Transverse colon (tissue), 4 donors: ENCODE measurements around the gene LLPH.

Experiments
- EP300 ChIP-seq: sonication (generic); formaldehyde crosslinking; IDR thresholded peaks from one replicate; pipeline ENCODE4 v1.6.1; 2017; ENCODE audit warnings: antibody characterized with exemption, low read depth
- POLR2A ChIP-seq: fragments of 450-650 bp; IDR thresholded peaks from one replicate; pipeline ENCODE4 v1.6.1; 2016; ENCODE audit warnings: antibody characterized with exemption, mild to moderate bottlenecking, moderate library complexity
- POLR2AphosphoS5 ChIP-seq, 3 donors: sonication (generic); formaldehyde crosslinking; IDR thresholded peaks; one replicate each; pipeline ENCODE4 v1.6.1; 2016; ENCODE audit warnings: antibody characterized with exemption in 3 of 3
- TF ChIP-seq, protein P1 (sequence below), 5 experiments: fragments of 200-600 bp in 3 of 5; fragments of 450-650 bp in 2 of 5; sonication (generic) in 3 of 5; IDR thresholded peaks; 1 replicate in 2 of 5; 2 replicates in 3 of 5; pipeline ENCODE4 v1.5.1; 2016 to 2017; ENCODE audit warnings: antibody characterized with exemption in 5 of 5, inconsistent platforms in 3 of 5, mild to moderate bottlenecking in 2 of 5, moderate library complexity in 1 of 5

DNA sequence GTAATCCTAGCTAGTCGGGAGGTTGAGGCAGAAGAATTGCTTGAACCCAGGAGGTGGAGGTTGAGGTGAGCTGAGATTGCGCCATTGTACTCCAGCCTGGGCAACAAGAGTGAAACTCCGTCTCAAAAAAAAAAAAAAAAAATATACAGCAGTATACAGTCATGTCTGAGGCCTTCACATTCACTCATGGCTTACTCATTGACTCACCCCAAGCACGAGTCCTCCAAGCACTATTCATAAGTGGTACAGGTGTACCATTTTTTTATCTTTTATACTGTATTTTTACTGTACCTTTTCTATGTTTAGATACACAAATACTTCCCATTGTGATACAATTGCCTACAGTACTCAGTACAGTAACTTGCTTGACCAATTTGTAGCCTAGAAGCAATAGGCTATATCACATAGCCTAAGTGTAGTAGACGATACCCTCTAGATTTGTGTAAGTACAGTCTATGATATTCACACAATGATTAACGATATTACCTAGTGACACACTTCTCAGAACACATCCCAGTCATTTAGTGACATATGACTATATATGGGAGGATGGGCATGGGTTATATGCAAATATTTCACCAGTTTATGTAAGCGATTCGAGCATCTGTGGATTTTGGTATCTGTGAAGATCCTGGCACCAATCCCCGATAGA, 12.2 kb downstream of the LLPH start:
- TF ChIP-seq, protein P1, sequence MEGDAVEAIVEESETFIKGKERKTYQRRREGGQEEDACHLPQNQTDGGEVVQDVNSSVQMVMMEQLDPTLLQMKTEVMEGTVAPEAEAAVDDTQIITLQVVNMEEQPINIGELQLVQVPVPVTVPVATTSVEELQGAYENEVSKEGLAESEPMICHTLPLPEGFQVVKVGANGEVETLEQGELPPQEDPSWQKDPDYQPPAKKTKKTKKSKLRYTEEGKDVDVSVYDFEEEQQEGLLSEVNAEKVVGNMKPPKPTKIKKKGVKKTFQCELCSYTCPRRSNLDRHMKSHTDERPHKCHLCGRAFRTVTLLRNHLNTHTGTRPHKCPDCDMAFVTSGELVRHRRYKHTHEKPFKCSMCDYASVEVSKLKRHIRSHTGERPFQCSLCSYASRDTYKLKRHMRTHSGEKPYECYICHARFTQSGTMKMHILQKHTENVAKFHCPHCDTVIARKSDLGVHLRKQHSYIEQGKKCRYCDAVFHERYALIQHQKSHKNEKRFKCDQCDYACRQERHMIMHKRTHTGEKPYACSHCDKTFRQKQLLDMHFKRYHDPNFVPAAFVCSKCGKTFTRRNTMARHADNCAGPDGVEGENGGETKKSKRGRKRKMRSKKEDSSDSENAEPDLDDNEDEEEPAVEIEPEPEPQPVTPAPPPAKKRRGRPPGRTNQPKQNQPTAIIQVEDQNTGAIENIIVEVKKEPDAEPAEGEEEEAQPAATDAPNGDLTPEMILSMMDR (IDR thresholded peaks at IDR 0.05): no peak
- TF ChIP-seq EP300 (no peak), POLR2A (no peak), POLR2AphosphoS5 (IDR thresholded peaks at IDR 0.05) (no peak)
